Measurements from ENCODE around the gene ABCA10. TPM values are rescaled to one million over a fixed set of nuclear protein-coding genes. Genes with fewer than 3 reads are reported as not detected.
"Not testable (repeated sequence)": the region's sequence is repeated elsewhere in the genome, so short reads cannot be mapped to it uniquely, and the experiment has no call there.

The ABCA10 gene
- total RNA-seq, 2 donors from 2014 or later = 2.0 to 4.7 TPM

GRCh38 chr17:69213059-69213813 is 15.4 kb downstream of the ABCA10 start:
- no peaks in the 10 kb centered on the region for H3K4me1 Mint-ChIP-seq (ENCODE audit: low read depth in 2 of 2)
- no peak overlapping the region for H3K4me3 Mint-ChIP-seq
- ATAC-seq = no peak
- no peaks in the 10 kb centered on the region for H3K27me3 Mint-ChIP-seq
- H3K9me3 Mint-ChIP-seq = no peaks in the 10 kb centered on the region
- no peak overlapping the region for H3K27ac Mint-ChIP-seq
- H3K36me3 Mint-ChIP-seq = peaks cover 4% of the 10 kb centered on the region
- DNase-seq (ENCODE audit: low spot score) = no peak

DNA sequence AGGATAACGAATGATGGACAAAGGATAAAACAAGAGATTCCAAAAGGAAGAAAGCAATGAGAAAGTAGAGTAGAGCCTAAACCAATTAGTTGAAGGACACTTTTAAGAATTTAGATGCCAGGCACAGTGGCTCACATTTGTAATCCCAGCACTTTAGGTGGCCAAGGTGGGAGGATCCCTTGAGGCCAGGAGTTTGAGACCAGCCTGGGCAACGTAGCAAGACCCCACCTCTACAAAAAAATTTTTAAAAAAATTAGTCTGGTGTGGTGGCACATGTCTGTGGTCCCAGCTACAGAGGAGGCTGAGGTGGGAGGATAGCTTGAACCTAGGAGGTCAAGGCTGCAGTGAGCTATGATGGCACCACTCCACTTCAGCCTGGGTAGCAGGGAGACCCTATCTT is 20.0 kb downstream of the ABCA10 start:
- DNase-seq (ENCODE audit: low spot score) = no peak
- Mint-ChIP-seq H3K4me1 (ENCODE audit: low read depth in 2 of 2) (no peaks in the 10 kb centered on the region), H3K27me3 (no peaks in the 10 kb centered on the region)

DNA sequence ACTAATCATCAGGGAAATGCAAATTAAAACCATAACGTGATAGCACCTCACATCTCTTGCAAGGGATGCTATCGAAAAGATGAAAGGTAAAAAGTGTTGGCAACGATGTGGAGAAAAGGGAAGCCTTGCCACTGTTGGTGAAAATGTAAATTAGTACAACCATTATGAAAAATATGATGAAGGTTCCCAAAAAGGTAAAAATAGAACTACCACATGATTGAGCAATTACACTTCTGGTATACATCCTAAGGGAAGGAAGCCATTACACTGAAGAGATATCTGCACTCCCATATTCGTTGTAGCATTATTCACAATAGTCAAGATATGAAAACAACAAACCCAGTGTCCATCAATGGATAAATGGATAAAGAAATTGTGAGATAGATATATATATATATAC is 21.5 kb downstream of the ABCA10 start:
- Mint-ChIP-seq H3K36me3 (no peaks in the 10 kb centered on the region), H3K4me3 (no peak overlapping the region), H3K4me1 (ENCODE audit: low read depth in 2 of 2) (no peaks in the 10 kb centered on the region), H3K27me3 (no peaks in the 10 kb centered on the region), H3K9me3 (no peaks in the 10 kb centered on the region), H3K27ac (no peak overlapping the region)
- DNase-seq (ENCODE audit: low spot score) (no peak), ATAC-seq (no peak)

More for the DNA sequence above, 20.0 kb downstream of the ABCA10 start:
- Mint-ChIP-seq H3K27ac (no peak overlapping the region), H3K4me3 (no peak overlapping the region), H3K36me3 (peaks cover 4% of the 10 kb centered on the region), H3K9me3 (no peaks in the 10 kb centered on the region)
- ATAC-seq = no peak

DNA sequence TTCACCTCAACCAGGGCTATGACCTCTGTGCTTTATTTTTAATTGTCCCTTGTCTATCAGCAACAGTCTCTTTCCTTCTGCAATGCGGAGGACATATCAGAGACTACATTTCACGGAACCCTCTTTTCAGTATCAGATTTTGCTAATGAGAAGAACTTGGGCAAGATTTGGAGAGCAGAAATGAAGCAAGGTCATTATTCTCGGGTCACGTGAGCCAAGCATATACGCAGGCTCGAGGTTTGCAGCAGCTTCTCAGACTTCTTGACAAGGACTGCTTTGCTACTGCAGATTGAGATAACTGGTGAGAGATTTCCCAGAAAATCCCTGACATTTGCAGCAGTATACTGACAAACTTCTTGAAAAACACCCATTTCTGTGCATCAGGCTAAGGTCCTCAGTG is 30.4 kb downstream of the ABCA10 start:
- Mint-ChIP-seq H3K36me3 (no peaks in the 10 kb centered on the region), H3K27me3 (no peaks in the 10 kb centered on the region), H3K27ac (no peak overlapping the region), H3K4me1 (ENCODE audit: low read depth in 2 of 2) (no peaks in the 10 kb centered on the region), H3K4me3 (no peak overlapping the region), H3K9me3 (no peaks in the 10 kb centered on the region)
- DNase-seq (ENCODE audit: low spot score) (no peak), ATAC-seq (no peak)

DNA sequence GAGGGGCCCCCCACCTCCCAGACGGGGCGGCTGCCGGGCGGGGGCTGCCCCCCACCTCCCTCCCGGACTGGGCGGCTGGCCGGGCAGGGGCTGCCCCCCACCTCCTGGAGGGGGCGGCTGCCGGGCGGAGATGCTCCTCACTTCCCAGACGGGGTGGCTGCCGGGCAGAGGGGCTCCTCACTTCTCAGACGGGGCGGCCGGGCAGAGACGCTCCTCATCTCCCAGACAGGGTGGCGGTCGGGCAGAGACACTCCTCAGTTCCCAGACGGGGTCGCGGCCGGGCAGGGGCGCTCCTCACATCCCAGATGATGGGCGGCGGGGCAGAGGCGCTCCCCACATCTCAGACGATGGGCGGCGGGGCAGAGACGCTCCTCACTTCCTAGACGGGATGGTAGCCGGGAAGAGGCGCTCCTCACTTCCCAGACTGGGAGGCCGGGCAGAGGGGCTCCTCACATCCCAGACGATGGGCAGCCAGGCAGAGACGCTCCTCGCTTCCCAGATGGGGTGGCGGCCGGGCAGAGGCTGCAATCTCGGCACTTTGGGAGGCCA is 32.4 kb downstream of the ABCA10 start:
- H3K9me3 Mint-ChIP-seq; H3K36me3 Mint-ChIP-seq; DNase-seq (ENCODE audit: low spot score); H3K27me3 Mint-ChIP-seq; H3K4me1 Mint-ChIP-seq (ENCODE audit: low read depth in 2 of 2); H3K4me3 Mint-ChIP-seq; H3K27ac Mint-ChIP-seq; ATAC-seq: not testable (repeated sequence)

GRCh38 chr17:69192754-69193153 is 35.9 kb downstream of the ABCA10 start:
- Mint-ChIP-seq H3K27me3 (no peaks in the 10 kb centered on the region), H3K4me1 (ENCODE audit: low read depth in 2 of 2) (no peaks in the 10 kb centered on the region), H3K9me3 (no peaks in the 10 kb centered on the region), H3K36me3 (no peaks in the 10 kb centered on the region), H3K27ac (no peak overlapping the region), H3K4me3 (no peak overlapping the region)
- DNase-seq (ENCODE audit: low spot score) (no peak), ATAC-seq (no peak)

DNA sequence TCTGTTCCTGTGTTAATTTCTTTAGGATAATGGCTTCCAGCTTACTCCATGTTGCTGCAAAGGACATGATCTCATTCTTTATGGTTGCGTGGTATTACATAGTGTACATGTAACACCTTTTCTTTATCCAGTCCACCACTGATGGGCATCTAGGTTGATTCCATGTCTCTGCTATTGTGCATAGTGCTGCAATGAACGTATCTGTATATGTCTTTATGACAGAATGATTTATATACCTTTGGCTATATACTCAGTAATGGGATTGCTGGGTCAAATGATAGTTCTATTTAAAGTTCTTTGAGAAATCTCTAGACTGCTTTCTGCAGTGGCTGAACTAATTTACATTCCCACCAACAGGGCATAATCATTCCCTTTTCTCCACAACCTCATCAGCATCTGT is 39.8 kb downstream of the ABCA10 start:
- ATAC-seq = no peak
- H3K27ac Mint-ChIP-seq = no peak overlapping the region
- H3K36me3 Mint-ChIP-seq = no peaks in the 10 kb centered on the region
- H3K27me3 Mint-ChIP-seq = no peaks in the 10 kb centered on the region
- no peak for DNase-seq (ENCODE audit: low spot score)
- no peaks in the 10 kb centered on the region for H3K4me1 Mint-ChIP-seq (ENCODE audit: low read depth in 2 of 2)
- H3K4me3 Mint-ChIP-seq = no peak overlapping the region
- no peaks in the 10 kb centered on the region for H3K9me3 Mint-ChIP-seq

DNA sequence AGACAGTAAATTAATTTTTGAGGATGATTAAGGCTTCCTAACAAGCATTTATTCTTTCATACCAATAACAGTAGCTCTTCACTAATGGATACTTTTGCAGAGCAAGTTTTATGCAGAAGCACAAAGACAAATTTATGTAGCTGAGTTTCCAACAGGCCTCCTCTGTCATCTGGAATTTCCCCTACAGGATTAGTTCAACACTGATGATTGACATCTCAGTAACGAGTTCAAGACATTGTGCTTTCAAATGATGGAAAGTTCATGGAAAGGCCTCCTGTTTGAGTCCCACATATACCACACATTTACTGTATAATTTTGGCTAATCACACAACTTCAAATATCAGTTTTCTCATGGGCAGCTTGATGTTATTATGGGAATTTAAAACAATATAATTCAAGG is 40.6 kb downstream of the ABCA10 start:
- DNase-seq (ENCODE audit: low spot score) (no peak), ATAC-seq (no peak)
- H3K27ac Mint-ChIP-seq = no peak overlapping the region
- H3K27me3 Mint-ChIP-seq = no peaks in the 10 kb centered on the region
- H3K36me3 Mint-ChIP-seq = no peaks in the 10 kb centered on the region
- no peak overlapping the region for H3K4me3 Mint-ChIP-seq
- no peaks in the 10 kb centered on the region for H3K4me1 Mint-ChIP-seq (ENCODE audit: low read depth in 2 of 2)
- no peaks in the 10 kb centered on the region for H3K9me3 Mint-ChIP-seq

DNA sequence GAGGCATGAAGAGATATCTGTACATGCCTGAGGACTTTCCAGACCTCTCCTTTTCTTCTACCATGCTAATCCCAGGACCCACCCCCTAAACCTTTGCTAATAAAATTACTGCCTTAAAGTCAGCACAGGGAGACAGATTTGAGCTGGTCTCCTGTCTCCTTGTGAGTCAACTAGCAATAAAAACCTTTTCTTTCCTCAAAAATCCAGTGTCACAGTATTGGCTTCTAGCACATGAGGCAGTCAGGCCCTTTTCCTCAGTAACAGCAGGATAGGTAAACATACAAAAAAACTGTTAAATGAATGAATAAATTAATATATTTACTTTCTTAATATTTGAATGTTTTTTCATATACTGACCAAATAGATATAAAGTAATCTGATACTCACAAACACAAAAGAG is 41.3 kb downstream of the ABCA10 start:
- Mint-ChIP-seq H3K36me3 (no peaks in the 10 kb centered on the region), H3K4me3 (no peak overlapping the region), H3K9me3 (no peaks in the 10 kb centered on the region), H3K4me1 (ENCODE audit: low read depth in 2 of 2) (no peaks in the 10 kb centered on the region), H3K27ac (no peak overlapping the region), H3K27me3 (no peaks in the 10 kb centered on the region)
- DNase-seq (ENCODE audit: low spot score) (no peak), ATAC-seq (no peak)

- ATAC-seq (no peak), DNase-seq (ENCODE audit: low spot score) (no peak)
- no peak overlapping the region for H3K4me3 Mint-ChIP-seq
- no peaks in the 10 kb centered on the region for H3K4me1 Mint-ChIP-seq (ENCODE audit: low read depth in 2 of 2)
- no peaks in the 10 kb centered on the region for H3K9me3 Mint-ChIP-seq
- no peaks in the 10 kb centered on the region for H3K27me3 Mint-ChIP-seq
- H3K27ac Mint-ChIP-seq = no peak overlapping the region
- no peaks in the 10 kb centered on the region for H3K36me3 Mint-ChIP-seq
Measured at GRCh38 chr17:69179227-69179952, 49.2 kb downstream of the ABCA10 start.

GRCh38 chr17:69176457-69176795 is 52.2 kb downstream of the ABCA10 start:
- Mint-ChIP-seq H3K9me3 (no peaks in the 10 kb centered on the region), H3K27ac (no peak overlapping the region), H3K27me3 (no peaks in the 10 kb centered on the region), H3K4me1 (ENCODE audit: low read depth in 2 of 2) (no peaks in the 10 kb centered on the region), H3K4me3 (no peak overlapping the region), H3K36me3 (no peaks in the 10 kb centered on the region)
- DNase-seq (ENCODE audit: low spot score) (no peak), ATAC-seq (no peak)

GRCh38 chr17:69175625-69176456 is 52.8 kb downstream of the ABCA10 start:
- Mint-ChIP-seq H3K4me1 (ENCODE audit: low read depth in 2 of 2) (no peaks in the 10 kb centered on the region), H3K9me3 (no peaks in the 10 kb centered on the region), H3K27me3 (no peaks in the 10 kb centered on the region), H3K36me3 (no peaks in the 10 kb centered on the region), H3K4me3 (no peak overlapping the region), H3K27ac (no peak overlapping the region)
- no peak for DNase-seq (ENCODE audit: low spot score)
- ATAC-seq = peak in 1 of 2 donors; percentile 57

DNA sequence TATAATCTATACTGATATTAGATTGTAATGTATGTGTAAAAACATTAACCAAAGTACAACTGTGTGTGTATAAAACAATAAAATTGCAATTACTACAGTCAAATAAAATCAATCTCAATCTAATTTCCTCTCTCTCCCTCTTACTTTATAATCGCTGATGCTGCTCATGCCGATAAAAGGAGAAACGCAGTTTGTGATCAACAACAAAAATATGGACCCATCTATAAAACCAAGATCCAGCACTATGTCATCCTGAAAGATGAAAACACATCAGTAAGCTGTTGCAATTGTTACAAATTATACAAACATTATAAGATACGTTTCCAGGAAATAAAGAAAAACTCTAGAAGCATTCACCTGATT is 53.4 kb downstream of the ABCA10 start:
- no peaks in the 10 kb centered on the region for H3K4me1 Mint-ChIP-seq (ENCODE audit: low read depth in 2 of 2)
- H3K9me3 Mint-ChIP-seq = no peaks in the 10 kb centered on the region
- DNase-seq (ENCODE audit: low spot score) (no peak), ATAC-seq (no peak)
- H3K27ac Mint-ChIP-seq = no peak overlapping the region
- no peaks in the 10 kb centered on the region for H3K36me3 Mint-ChIP-seq
- H3K4me3 Mint-ChIP-seq = no peak overlapping the region
- H3K27me3 Mint-ChIP-seq = no peaks in the 10 kb centered on the region

- ATAC-seq (no peak), DNase-seq (ENCODE audit: low spot score) (no peak)
- Mint-ChIP-seq H3K27ac (no peak overlapping the region), H3K4me3 (no peak overlapping the region), H3K4me1 (ENCODE audit: low read depth in 2 of 2) (no peaks in the 10 kb centered on the region), H3K27me3 (no peaks in the 10 kb centered on the region), H3K9me3 (no peaks in the 10 kb centered on the region), H3K36me3 (no peaks in the 10 kb centered on the region)
Measured at GRCh38 chr17:69173118-69173517, 55.5 kb downstream of the ABCA10 start.

Measured in natural killer cell treated with Interleukin-12 subunit alpha and Interleukin-12 subunit beta and Interleukin-15 and Interleukin-18, amount 100 ng/mL, for 72 hours (primary cell).